ENCODE measurements around the gene OSBPL2.

OSBPL2 gene

DNA sequence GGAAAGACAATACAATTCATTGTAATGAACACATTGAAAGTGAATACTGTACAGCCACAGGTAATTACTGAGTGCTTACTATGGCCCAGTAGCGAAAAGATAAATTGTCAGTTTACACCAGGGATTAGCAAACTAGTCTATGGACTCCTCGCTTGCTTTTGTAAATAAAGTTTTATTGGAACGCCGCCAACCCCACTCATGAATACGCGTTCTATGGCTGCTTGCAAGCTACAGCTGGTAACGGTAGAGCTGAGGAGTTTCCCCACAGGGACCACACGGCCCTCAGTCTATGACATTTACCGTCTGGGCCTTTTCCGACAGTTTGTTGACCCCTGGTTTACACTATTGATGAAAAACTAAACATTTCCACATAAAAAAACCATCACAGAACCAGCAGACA is 104.6 kb downstream of the OSBPL2 start:
- TF ChIP-seq, protein P1, sequence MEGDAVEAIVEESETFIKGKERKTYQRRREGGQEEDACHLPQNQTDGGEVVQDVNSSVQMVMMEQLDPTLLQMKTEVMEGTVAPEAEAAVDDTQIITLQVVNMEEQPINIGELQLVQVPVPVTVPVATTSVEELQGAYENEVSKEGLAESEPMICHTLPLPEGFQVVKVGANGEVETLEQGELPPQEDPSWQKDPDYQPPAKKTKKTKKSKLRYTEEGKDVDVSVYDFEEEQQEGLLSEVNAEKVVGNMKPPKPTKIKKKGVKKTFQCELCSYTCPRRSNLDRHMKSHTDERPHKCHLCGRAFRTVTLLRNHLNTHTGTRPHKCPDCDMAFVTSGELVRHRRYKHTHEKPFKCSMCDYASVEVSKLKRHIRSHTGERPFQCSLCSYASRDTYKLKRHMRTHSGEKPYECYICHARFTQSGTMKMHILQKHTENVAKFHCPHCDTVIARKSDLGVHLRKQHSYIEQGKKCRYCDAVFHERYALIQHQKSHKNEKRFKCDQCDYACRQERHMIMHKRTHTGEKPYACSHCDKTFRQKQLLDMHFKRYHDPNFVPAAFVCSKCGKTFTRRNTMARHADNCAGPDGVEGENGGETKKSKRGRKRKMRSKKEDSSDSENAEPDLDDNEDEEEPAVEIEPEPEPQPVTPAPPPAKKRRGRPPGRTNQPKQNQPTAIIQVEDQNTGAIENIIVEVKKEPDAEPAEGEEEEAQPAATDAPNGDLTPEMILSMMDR (IDR thresholded peaks at IDR 0.05; ENCODE audit: low read length, missing control alignments) = no peak
- DNase-seq (ENCODE audit: low read depth) = no peak
- H3K4me3 ChIP-seq (replicated peaks; ENCODE audit: low read depth, low read length) = no peak overlapping the region

DNA sequence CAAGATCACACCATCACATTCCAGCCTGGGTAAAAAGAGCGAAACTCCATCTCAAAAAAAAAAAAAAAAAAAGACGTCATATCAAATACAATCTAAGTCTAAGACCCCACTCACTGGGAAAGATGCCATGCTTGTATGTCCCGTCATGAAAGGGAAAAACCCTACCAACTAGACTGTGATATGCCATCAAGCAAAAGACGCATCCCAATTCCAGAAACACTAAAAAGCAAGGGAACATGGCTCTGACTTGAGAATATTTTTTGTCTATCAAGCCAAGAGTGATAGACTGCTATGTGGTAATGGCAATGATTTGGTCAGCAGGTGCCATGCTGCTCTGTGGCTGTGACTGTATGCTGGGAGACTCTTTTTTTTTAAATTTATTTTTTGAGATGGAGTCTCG is 105.8 kb downstream of the OSBPL2 start:
- TF ChIP-seq, protein P1 (IDR thresholded peaks at IDR 0.05; ENCODE audit: low read length, missing control alignments) = no peak
- H3K4me3 ChIP-seq (replicated peaks; ENCODE audit: low read depth, low read length) = no peak overlapping the region
- no peak for DNase-seq (ENCODE audit: low read depth)

DNA sequence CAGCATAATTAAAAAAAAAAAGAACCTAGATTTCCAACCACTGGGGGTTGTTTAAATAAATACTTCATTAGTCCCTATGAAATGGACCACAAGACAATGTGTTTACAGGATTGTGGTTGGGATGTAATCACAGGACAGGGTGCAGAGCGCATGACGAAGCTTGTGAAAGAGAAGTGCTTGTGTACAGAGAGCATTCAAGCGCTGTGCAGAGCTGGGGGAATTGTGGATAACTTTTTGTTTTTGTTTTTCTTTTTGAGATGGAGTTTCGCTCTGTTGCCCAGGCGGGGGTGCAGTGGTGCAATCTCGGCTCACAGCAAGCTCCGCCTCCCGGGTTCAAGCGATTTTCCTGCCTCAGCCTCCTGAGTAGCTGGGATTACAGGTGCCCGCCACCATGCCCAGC is 106.5 kb downstream of the OSBPL2 start:
- H3K4me3 ChIP-seq (replicated peaks; ENCODE audit: low read depth, low read length) = no peak overlapping the region
- no peak for DNase-seq (ENCODE audit: low read depth)
- TF ChIP-seq, protein P1 (IDR thresholded peaks at IDR 0.05; ENCODE audit: low read length, missing control alignments) = no peak
